ENCODE data around the gene ERH.
A peak's percentile ranks its signal among the peaks of the same experiment; 100 is the strongest.
"Not testable (repeated sequence)": the region's sequence is repeated elsewhere in the genome, so short reads cannot be mapped to it uniquely, and the experiment has no call there.

ERH gene

GRCh38 chr14:69398053-69398817, at the start of gene ERH, which contains the start of gene SLC39A9:
Gene ERH, minus strand, starts transcription at chr14:69398299. Its CDS starts 66 bp downstream, at chr14:69398233.
Gene SLC39A9, plus strand, starts transcription at chr14:69398692. Its CDS starts 678 bp downstream, at chr14:69399370.
- peak; percentile 93 for DNase-seq (ENCODE audit: low spot score)

- DNase-seq (ENCODE audit: low spot score) = no peak
Measured at GRCh38 chr14:69443296-69443805, 45.3 kb upstream of the ERH start.

GRCh38 chr14:69441948-69442347, 43.8 kb upstream of the ERH start:
- DNase-seq (ENCODE audit: low spot score) = no peak

- no peak for DNase-seq (ENCODE audit: low spot score)
Measured at GRCh38 chr14:69439521-69440270, 41.6 kb upstream of the ERH start.

- no peak for DNase-seq (ENCODE audit: low spot score)
Measured at GRCh38 chr14:69432364-69432763, 34.3 kb upstream of the ERH start.

- no peak for DNase-seq (ENCODE audit: low spot score)
Measured at GRCh38 chr14:69430306-69430939, 32.3 kb upstream of the ERH start.

- no peak for DNase-seq (ENCODE audit: low spot score)
Measured at GRCh38 chr14:69429643-69430042, 31.5 kb upstream of the ERH start.

GRCh38 chr14:69428289-69428998, 30.3 kb upstream of the ERH start:
- no peak for DNase-seq (ENCODE audit: low spot score)

GRCh38 chr14:69427596-69427995, 29.5 kb upstream of the ERH start:
- DNase-seq (ENCODE audit: low spot score) = no peak

- no peak for DNase-seq (ENCODE audit: low spot score)
Measured at GRCh38 chr14:69424149-69424923, 26.2 kb upstream of the ERH start.

GRCh38 chr14:69423279-69423678, 25.2 kb upstream of the ERH start:
- no peak for DNase-seq (ENCODE audit: low spot score)

- DNase-seq (ENCODE audit: low spot score) = not testable (repeated sequence)
Measured at GRCh38 chr14:69416087-69416486, 18.0 kb upstream of the ERH start.

- DNase-seq (ENCODE audit: low spot score) = no peak
Measured at GRCh38 chr14:69413483-69413882, 15.4 kb upstream of the ERH start.

GRCh38 chr14:69408331-69408960, 10.3 kb upstream of the ERH start:
- no peak for DNase-seq (ENCODE audit: low spot score)

GRCh38 chr14:69405762-69406161, 7.7 kb upstream of the ERH start:
- DNase-seq (ENCODE audit: low spot score) = no peak

GRCh38 chr14:69404883-69405282, 6.8 kb upstream of the ERH start:
- no peak for DNase-seq (ENCODE audit: low spot score)

GRCh38 chr14:69404478-69404877, 6.4 kb upstream of the ERH start:
- no peak for DNase-seq (ENCODE audit: low spot score)

GRCh38 chr14:69401841-69402240, 3.7 kb upstream of the ERH start:
- no peak for DNase-seq (ENCODE audit: low spot score)

- no peak for DNase-seq (ENCODE audit: low spot score)
Measured at GRCh38 chr14:69400154-69400553, 2.1 kb upstream of the ERH start.

- no peak for DNase-seq (ENCODE audit: low spot score)
Measured at GRCh38 chr14:69399750-69400149, 1.7 kb upstream of the ERH start.

GRCh38 chr14:69398818-69399210, 715 bp upstream of the ERH start:
- DNase-seq (ENCODE audit: low spot score) = no peak
